PC-3 (cell line): Measurements from ENCODE around the gene STAC3.

Experiments
- CTCF ChIP-seq: fragments of 300-600 bp; sonication (generic); conservative IDR thresholded peaks from 2 replicates; pipeline ENCODE4 v1.5.1; 2017; ENCODE audit warnings: antibody characterized with exemption, low read depth, mild to moderate bottlenecking, low read length
- EZH2 ChIP-seq: fragments of 300-600 bp; sonication (generic); IDR thresholded peaks from one replicate; pipeline ENCODE4 v1.6.1; 2017; ENCODE audit warnings: antibody characterized with exemption, mild to moderate bottlenecking, low read length; ENCODE audit not compliant: unreplicated experiment
- EZH2phosphoT487 ChIP-seq: fragments of 300-600 bp; sonication (generic); IDR thresholded peaks from 2 replicates; pipeline ENCODE4 v1.6.1; 2018; ENCODE audit warnings: mild to moderate bottlenecking, antibody characterized with exemption, low read length, borderline replicate concordance

- no peak for TF ChIP-seq CTCF
- TF ChIP-seq EZH2, result no peak
- no peak for TF ChIP-seq EZH2phosphoT487
These were observed 23.5 kb downstream of the STAC3 start for GRCh38 chr12:57227315-57228115.
